Kidney epithelial cell (primary cell): Measurements from ENCODE around the gene GRB10. TPM values are rescaled to one million over a fixed set of nuclear protein-coding genes. Genes with fewer than 3 reads are reported as not detected.
A peak's percentile ranks its signal among the peaks of the same experiment; 100 is the strongest.

Source experiments
- DNase-seq: peaks from one replicate; pipeline ENCODE4 v3.0.0-alpha.2; 2010; ENCODE audit warnings: low read depth
- H3K27me3 ChIP-seq: 2 replicates; pipeline ENCODE4 v1.6.0; 2011; ENCODE audit warnings: low read length; ENCODE audit not compliant: control insufficient read depth, insufficient read depth
- H3K36me3 ChIP-seq: 2 replicates; pipeline ENCODE4 v1.5.1; 2011; ENCODE audit warnings: low read length; ENCODE audit not compliant: control insufficient read depth, insufficient read depth
- H3K4me3 ChIP-seq: 2 replicates; pipeline ENCODE4 v1.5.1; 2011; ENCODE audit warnings: low read depth, mild to moderate bottlenecking, control low read depth, low read length
- CTCF ChIP-seq: IDR thresholded peaks from 2 replicates; pipeline ENCODE4 v1.5.1; 2011; ENCODE audit warnings: mild to moderate bottlenecking, moderate library complexity, low read length, control low read depth, inconsistent platforms; ENCODE audit not compliant: insufficient read depth, poor library complexity, severe bottlenecking
- total RNA-seq: library from RNA; depleted of rRNA; stranded (reverse); fragments of >200 nt; gene quantifications from 2 replicates; pipeline ENCODE4 v1.2.3, GENCODE V29; 2015

GRB10 gene
- total RNA-seq, 1 donor from 2014 or later = 86.3 TPM

- H3K27me3 ChIP-seq = peaks cover 13% of the 10 kb centered on the region
- peak; percentile 25 for DNase-seq
- no peak within 1 kb of the TSS for H3K4me3 ChIP-seq
- H3K36me3 ChIP-seq = no peaks in the 10 kb centered on the region
- no peak for TF ChIP-seq CTCF
These were observed 217.8 kb downstream of the GRB10 start, which contains the start of gene DDC for GRCh38 chr7:50564640-50565558. DDC (minus strand) TSS chr7:50565405; CDS start chr7:50544085, 21,320 bp downstream.

- no peak for DNase-seq
- no peak overlapping the region for H3K4me3 ChIP-seq
- no peak for TF ChIP-seq CTCF
These were observed 218.5 kb downstream of the GRB10 start for GRCh38 chr7:50564171-50564570.

GRCh38 chr7:50562136-50562535, 220.6 kb downstream of the GRB10 start:
- Histone ChIP-seq H3K36me3 (no peaks in the 10 kb centered on the region), H3K27me3 (peaks cover 14% of the 10 kb centered on the region), H3K4me3 (no peak overlapping the region)
- DNase-seq = no peak
- peak; percentile 12 for TF ChIP-seq CTCF

More at GRCh38 chr7:50564171-50564570, 218.5 kb downstream of the GRB10 start:
- no peaks in the 10 kb centered on the region for H3K36me3 ChIP-seq
- peaks cover 14% of the 10 kb centered on the region for H3K27me3 ChIP-seq

- DNase-seq = no peak
- no peak for TF ChIP-seq CTCF
- Histone ChIP-seq H3K36me3 (no peaks in the 10 kb centered on the region), H3K4me3 (no peak overlapping the region), H3K27me3 (peaks cover 17% of the 10 kb centered on the region)
These were observed 221.8 kb downstream of the GRB10 start for GRCh38 chr7:50560865-50561351.

GRCh38 chr7:50559881-50560280, 222.8 kb downstream of the GRB10 start:
- H3K4me3 ChIP-seq = no peak overlapping the region
- no peaks in the 10 kb centered on the region for H3K36me3 ChIP-seq
- no peak for TF ChIP-seq CTCF
- H3K27me3 ChIP-seq = peaks cover 21% of the 10 kb centered on the region
- DNase-seq = no peak
